ENCODE measurements around the gene CDK6.

DNA sequence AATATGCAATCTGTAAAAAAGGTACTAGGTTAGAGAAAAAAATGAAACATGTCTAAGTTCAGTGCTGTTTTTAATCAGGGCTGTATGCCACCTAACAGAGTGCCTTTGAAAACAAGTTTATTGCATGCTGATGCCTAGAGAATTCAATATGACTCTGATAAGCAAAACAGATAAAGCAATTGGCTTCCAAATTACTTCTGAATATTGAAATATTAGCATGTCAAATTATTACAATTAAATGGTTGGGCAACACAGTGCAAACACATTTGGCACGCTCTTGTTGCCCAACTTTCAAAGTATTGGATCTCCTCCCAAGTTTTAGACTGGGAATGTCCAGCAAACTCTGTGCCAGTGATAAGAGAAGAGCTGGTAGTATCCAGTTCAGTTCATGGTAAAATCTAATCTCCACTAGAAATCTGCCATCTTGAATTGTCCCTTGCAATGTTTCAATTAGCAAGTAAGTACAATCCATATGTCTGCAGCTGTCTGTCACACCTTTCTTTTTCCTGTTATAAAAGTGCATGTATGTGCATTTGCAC, 181.0 kb downstream of the CDK6 start:
- TF ChIP-seq, protein P1, sequence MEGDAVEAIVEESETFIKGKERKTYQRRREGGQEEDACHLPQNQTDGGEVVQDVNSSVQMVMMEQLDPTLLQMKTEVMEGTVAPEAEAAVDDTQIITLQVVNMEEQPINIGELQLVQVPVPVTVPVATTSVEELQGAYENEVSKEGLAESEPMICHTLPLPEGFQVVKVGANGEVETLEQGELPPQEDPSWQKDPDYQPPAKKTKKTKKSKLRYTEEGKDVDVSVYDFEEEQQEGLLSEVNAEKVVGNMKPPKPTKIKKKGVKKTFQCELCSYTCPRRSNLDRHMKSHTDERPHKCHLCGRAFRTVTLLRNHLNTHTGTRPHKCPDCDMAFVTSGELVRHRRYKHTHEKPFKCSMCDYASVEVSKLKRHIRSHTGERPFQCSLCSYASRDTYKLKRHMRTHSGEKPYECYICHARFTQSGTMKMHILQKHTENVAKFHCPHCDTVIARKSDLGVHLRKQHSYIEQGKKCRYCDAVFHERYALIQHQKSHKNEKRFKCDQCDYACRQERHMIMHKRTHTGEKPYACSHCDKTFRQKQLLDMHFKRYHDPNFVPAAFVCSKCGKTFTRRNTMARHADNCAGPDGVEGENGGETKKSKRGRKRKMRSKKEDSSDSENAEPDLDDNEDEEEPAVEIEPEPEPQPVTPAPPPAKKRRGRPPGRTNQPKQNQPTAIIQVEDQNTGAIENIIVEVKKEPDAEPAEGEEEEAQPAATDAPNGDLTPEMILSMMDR (IDR thresholded peaks at IDR 0.05): no peak
- TF ChIP-seq POLR2AphosphoS5 (IDR thresholded peaks at IDR 0.05) (no peak), EP300 (IDR thresholded peaks at IDR 0.05; ENCODE audit: low read depth) (no peak)

Measured in transverse colon (tissue), 4 donors.